Measurements from ENCODE around the gene ADNP.

Gene ADNP

DNA sequence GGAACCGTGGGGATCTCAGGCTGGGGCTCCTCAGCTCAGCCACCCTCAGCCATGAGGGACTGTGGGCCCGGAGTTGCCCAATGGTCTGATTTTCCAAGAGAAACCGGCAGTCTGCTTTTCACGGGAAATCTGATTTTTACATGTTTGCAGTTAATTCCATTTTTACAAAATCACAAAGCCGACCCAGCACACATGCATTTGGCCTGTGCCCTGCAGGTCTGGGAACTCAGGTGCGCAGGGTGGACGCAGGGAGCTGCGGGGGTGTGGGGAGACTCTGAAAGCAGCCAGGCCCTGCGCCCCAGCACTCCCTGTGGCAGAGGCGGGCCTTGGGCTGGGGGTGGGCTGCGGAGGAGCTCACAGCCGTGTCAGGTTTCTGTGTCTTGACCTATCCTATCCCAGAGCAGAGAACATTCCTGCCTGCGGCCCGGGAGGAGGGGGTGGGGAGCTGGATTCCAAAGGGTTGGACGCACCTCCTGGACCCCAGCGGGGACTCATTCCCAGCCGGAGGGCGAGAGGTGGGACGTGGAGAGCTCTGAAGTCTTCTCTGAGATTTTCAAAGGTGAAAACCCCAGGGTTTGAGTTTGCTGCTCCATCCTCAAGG, 60.6 kb downstream of the ADNP start:
- DNase-seq = no peak

GRCh38 chr20:50868509-50869495, 62.4 kb downstream of the ADNP start:
- peak; percentile 4 for DNase-seq

GRCh38 chr20:50867805-50868204, 63.4 kb downstream of the ADNP start:
- DNase-seq = no peak

DNA sequence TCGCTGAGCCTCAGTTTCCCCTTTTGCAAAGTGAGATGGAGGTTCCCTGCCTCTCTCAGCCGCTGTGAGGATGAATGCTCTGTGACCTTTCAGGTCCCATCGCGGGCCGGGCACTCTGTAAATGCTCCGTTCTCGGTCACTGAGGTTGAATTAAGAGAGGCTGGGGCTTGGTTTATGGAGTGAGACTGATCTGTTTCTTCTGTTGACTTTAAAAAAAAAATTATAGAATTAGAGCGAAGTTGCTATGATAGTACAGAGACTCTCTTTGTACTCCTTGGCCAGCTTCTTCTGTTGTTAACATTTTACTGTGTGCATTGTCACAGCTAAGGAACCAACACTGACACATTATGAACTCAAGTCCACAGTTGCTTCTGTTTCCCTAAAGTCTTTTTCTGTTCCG, 64.4 kb downstream of the ADNP start:
- no peak for DNase-seq

DNA sequence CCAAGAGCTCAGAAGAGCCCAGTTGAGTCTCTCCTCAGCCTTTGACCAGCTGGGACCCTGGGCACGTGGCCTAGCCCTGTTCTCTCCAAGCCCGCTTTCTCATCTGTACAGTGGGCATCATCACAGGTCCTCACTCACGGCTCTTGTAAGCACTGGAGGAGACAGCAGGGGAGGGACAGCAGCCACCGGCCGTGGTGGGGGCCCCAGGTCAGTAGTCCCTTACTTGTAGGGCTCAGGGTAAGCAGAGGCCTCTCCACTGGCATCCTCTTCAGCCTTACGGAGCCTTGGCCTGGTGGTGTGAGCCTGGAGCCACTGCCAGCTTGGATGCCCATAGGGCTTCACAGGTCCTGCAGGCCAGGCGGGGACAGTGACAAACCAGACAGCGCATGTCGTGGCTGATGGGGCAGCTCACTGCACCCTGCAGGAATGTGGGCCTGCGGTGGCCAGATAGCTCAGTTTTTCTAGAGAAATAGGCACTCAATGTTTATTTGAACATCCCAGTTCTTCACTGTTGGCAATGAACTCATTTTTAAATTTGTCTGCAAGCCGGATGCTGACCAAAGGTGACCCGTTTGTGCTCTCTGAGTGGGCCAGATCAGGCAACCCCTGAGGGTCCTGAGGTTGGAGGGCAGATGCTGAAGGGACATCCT, 65.1 kb downstream of the ADNP start:
- DNase-seq = no peak

GRCh38 chr20:50865591-50865990, 65.6 kb downstream of the ADNP start:
- no peak for DNase-seq

DNA sequence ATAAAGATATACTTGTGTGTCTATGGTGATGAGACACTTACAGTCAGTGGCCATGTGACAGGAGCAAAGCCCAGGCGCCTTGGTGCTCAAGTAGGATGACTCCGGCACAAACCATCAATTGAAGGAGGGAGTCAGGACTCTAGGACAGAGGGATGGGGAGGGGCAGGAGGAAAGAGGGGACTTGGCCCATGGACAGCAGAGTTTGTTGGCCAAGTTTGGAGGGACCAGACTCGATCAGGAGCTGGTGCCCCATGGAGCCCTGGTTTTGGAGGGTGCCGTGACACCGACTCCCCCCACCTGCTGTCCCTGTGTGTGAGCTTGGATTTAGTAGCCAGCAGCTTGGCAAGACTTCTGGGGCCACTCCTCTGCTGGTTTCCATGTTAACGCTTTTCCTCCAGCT, 66.1 kb downstream of the ADNP start:
- no peak for DNase-seq

DNA sequence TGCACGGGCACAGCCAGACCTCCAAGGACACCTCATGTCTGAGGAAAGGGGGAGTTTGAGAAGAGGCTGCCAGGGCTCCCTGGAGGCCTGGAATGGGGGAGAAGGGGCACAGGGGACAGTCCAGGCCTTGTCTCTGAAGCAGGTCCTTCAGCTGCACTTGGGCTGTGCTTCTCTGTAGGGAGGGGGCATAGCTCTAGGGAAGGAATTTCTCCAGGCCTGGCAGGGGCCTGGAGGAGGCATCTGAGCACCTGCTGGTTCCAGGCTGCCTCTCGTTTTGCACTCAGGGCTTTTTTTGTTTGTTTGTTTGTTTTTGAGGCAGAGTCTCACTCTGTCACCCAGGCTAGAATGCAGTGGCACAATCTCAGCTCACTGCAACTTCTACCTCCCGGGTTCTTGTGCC, 68.7 kb downstream of the ADNP start:
- DNase-seq = no peak

DNA sequence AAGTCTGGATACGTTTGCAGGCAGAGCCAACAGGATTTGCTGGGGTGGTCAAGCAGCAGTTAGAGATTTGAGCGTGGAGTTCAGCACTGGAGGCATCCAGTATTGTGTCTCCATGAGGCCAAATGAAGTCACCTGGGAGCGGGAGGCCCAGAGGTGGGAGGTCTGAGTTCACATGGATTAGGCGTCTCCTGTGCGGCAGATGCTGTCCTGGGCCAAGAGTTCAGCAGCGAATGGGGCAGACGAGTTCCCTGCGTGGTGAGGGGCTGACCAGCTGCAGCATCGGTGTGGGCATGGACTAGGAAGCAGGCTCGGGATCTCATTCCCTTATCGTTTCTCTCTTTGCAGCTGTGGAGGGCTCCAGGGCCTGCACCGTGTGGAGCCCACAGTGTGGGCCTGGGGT, 70.2 kb downstream of the ADNP start:
- DNase-seq = no peak

DNA sequence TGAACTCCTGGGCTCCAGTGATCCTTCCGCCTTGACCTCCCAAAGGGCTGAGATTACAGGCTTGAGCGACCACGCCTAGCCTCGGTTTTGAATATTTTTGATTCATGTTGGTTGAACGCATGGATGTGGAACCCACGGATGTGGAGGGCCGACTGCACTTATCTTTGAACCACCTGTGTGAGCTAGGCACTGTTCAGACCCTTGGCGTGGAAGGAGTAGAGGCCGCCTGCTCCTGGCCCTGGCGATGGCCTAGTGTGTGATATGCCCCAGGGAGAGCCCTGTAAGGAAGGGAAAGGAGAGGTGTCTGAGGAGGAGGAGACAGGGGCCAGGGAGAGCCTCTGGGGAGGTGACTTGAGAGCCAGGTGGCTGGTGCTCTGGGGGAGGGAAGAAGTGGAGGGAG, 72.1 kb downstream of the ADNP start:
- DNase-seq = no peak

DNA sequence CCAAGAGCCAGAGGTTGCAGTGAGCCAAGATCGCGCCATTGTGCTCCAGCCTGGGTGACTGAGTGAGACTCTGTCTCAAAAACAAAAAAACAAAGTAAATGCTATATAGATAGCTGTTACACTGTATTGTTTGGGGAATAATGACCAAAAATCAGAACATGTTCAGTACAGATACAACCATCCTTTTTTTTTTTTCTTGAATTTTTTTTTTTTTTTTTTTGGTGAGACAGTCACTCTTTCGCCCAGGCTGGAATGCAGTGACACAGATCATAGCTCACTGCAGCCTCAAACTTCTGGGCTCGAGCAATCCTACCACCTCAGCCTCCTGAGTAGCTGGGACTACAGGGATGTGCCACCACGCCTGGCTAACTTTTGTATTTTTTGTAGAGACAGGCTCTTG, 72.7 kb downstream of the ADNP start:
- DNase-seq = no peak

DNA sequence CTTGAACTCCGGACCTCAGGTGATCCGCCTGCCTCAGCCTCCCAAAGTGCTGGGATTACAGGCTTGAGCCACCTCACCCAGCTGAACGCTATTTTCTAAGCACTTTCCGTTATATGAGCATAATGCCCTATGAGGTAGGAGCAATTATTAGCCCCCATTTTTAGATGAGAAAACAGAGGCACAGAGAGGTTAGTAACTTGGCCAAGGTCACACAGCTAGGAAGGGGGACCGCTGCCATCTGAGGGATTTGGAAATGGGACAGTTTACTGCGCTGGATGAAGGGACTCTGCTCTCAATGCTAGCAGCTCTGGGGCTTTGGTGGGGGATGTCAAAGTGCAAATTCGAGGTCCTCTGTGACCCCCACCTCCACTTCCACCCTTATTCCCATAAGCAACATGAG, 73.9 kb downstream of the ADNP start:
- DNase-seq = no peak

DNA sequence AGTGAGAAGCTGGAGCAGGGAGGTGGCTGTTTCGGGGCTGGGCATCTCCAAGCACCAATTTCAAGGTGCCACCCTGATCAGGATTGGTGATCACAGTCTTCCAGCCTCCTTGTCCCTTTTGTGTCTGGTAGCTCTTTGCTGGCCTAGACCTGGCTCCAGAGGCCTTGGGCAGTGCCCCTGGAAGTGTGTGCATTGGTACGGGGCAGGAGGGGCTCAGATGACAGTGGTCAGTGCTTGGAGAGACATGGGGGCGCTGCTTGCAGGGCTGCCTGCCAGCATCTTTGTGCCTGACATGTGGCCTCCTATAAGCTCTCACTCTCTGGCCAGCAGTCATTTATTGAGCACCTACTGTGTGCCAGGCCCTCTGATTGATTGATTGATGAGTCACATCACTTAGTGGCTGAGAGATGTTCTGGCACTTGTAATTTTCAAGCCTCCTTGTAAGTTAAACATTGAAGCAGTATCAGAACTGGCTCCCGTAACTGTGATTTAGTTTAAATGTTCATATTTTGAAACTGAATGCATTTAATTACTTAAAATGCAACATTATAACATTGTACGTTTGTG, 74.7 kb downstream of the ADNP start:
- DNase-seq = no peak

GRCh38 chr20:50855498-50856474, 75.5 kb downstream of the ADNP start:
- DNase-seq = no peak

DNA sequence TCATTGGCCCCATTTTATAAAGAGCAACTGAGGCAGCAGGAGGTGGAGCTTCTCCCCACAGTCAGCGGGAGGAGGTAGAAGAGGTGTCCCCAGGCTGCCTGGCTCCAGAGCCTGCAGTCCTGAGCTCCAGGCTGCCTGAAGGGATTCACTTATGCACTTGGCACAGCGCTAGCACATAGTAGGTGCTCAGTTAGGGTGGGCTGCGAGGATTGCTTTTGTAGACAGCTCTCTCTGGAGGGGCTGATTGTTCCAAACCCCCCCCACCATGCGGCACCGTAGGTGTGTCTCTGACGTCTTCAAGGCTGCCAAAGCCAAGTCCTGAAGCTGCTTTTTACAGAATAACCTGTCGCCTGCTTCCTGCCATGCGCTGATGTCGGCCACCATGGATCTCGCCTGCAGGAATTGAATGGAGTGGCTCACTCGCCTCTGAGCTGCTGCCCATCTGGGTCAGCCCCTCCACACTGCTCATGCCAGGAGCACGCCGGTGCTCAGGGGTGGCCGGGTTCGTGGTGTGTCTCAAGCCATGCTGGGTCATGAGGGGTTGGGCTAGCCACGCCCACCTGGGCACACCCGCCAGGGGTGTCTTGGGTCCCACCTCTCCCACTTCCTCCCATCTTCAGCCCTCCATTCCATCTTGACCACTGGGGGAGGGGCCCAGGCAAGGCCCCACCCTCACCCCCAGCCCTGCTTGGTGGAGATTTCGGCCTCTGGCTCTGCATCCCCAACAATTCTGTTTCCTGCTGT, 76.6 kb downstream of the ADNP start:
- DNase-seq = no peak

DNA sequence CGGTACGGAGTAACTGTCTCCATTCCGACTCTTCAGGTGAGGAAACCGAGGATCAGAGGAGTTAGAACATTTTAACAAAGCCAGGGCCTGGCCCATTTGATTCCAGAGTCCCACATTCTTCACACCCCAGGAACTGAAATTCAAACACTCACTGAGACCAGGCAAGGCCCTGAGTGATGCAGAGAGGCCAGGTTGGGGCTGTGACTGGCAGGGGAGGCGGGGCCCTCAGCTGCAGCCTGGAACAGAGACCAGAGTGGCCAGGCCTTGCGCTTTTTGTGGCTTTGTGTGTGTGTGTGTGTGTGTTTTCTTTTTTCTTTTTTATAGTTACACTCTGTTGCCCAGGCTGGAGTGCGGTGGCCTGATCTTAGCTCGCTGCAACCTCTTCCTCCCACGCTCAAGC, 79.2 kb downstream of the ADNP start:
- DNase-seq = no peak

- no peak for DNase-seq
These were observed 80.4 kb downstream of the ADNP start for GRCh38 chr20:50850721-50851286.

DNA sequence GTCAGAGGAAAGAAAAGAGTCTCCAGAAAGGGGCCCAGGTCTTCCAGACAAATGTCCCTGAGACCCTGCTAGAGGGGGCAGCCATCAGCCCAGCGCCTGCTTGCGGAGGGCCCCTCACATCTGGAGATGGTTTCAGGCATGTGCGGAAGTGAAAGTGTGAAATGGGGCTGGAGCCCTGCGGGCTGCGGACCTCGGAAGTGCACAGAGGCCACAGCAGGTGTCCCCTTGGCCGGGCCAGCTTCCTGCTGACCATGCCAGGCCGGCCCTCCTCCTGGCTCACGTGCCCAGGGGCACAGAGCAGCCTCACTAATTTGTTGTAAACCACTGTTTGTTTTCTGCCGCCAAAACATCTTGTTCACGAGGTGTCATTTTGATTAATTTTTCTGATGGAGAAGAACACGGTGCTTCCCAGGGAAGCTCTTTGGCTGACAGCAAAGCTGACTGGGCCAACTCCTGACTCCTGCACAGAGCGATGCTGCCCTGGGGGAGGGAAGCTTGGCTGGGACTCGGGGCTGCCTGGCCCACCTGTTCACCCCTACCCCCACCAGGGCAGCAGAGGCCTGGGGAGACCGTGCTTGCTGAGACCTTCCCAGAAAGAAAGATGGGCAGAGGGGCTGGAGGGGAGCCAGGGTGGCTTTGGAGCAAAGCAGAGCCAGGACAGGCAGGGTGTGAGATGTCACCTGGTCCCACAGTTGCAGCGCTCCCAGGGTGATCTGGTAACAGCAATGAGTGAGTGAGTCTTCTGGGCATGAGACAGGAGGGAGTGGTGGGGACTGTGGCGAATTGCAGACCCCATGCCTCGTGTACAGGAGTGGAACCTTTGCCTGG, 82.2 kb downstream of the ADNP start:
- no peak for DNase-seq

DNA sequence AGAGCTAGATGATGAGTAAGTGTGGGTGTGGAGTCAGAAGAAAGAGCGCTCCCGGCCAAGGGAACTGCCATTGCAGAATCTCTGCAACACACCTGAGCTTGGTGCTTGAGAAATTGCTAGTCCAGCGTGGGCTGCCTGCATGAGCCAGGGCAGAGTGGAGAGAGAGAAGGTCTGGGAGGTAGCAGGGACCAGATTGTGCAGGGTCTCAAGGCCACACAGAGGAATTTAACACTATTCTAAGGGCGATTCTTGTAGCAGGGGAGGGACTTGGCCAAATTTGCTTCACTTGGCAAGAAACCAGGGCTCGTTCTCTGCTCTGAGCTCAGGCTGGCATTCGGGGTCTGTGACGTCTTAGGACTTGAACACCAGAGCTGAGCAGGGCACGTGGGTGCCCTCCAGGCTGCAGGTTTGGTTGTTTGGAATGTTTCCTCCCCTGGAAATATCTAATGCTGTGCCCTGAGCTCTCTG, 82.9 kb downstream of the ADNP start:
- no peak for DNase-seq

DNA sequence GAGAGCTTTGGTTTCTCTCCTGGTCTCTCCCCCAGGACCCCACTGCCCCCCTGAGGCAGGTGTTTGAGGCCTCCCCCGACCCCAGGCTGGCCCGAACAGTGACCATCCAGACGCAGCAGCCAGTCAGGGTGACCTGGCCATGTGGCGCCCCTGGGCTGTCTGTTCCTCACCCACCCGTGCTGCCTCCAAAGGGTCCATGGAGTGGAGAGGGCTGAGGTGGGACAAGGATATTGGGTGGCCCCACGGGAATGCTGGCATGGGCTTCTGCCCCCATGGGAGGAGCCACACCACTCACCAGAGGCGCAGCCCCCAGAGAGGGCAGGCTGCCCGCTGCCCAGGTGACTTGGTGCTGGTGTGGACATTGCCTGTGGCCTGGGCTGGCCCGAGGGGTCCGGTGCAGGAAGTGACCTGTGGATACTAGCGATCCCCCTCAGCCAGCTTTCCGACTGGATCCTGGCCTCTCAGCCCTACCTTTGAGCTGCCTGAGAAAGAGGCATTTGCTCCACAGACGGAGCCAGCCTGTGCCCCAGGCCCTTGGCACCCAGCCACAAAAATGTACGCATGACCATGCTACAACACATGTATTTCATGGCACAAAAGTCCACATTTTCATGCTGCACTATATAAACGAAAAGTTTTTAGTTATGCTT, 85.5 kb downstream of the ADNP start:
- DNase-seq = no peak
